HG03460 (cell line): ENCODE measurements around the gene MYD88.
A peak's percentile ranks its signal among the peaks of the same experiment; 100 is the strongest.

ENCODE experiments used
- ATAC-seq: cut with Tn5 transposase; IDR thresholded peaks from one replicate; pipeline ENCODE4 v1.9.1; 2021; ENCODE audit not compliant: unreplicated experiment

Gene MYD88

GRCh38 chr3:38138349-38139190 is at the start of gene MYD88:
MYD88 (plus strand) TSS chr3:38138661; CDS start chr3:38138701, 40 bp downstream.
- peak; percentile 37 for ATAC-seq

- no peak for ATAC-seq
Observed at GRCh38 chr3:38089163-38089562, 49.3 kb upstream of the MYD88 start.

GRCh38 chr3:38090453-38090852 is 48.0 kb upstream of the MYD88 start:
- ATAC-seq = no peak

GRCh38 chr3:38094999-38095398 is 43.5 kb upstream of the MYD88 start:
- ATAC-seq = no peak

- ATAC-seq = no peak
Observed at GRCh38 chr3:38095669-38096483, 42.6 kb upstream of the MYD88 start.

GRCh38 chr3:38097446-38098375 is 40.8 kb upstream of the MYD88 start:
- no peak for ATAC-seq

- no peak for ATAC-seq
Observed at GRCh38 chr3:38098376-38098723, 40.1 kb upstream of the MYD88 start.

GRCh38 chr3:38099518-38099917 is 38.9 kb upstream of the MYD88 start:
- no peak for ATAC-seq

GRCh38 chr3:38100498-38100897 is 38.0 kb upstream of the MYD88 start:
- no peak for ATAC-seq

GRCh38 chr3:38101811-38102443 is 36.5 kb upstream of the MYD88 start:
- no peak for ATAC-seq

GRCh38 chr3:38102444-38102814 is 36.0 kb upstream of the MYD88 start:
- no peak for ATAC-seq

GRCh38 chr3:38105525-38105924 is 32.9 kb upstream of the MYD88 start:
- ATAC-seq = no peak

- no peak for ATAC-seq
Observed at GRCh38 chr3:38107911-38108648, 30.4 kb upstream of the MYD88 start.

GRCh38 chr3:38108649-38109579 is 29.5 kb upstream of the MYD88 start:
- no peak for ATAC-seq

- no peak for ATAC-seq
Observed at GRCh38 chr3:38109580-38110313, 28.7 kb upstream of the MYD88 start.

GRCh38 chr3:38110314-38111050 is 28.0 kb upstream of the MYD88 start:
- ATAC-seq = no peak

GRCh38 chr3:38111201-38111600 is 27.3 kb upstream of the MYD88 start:
- no peak for ATAC-seq
